A549 (cell line): ENCODE measurements around the gene MLLT10.

Experiments
- EP300 ChIP-seq, 2 experiments: fragments of >200 bp; sonication (Bioruptor Twin); formaldehyde crosslinking; IDR thresholded peaks; 2 replicates in 1 of 2; 3 replicates in 1 of 2; pipeline ENCODE4 v1.6.1; 2016 to 2017
- HOXA7 ChIP-seq: fragments of 250-450 bp; sonication (Bioruptor Pico); IDR thresholded peaks from 2 replicates; pipeline ENCODE4 v1.5.0; 2020; ENCODE audit warnings: mild to moderate bottlenecking, moderate library complexity
- POLR2A ChIP-seq: IDR thresholded peaks from 2 replicates; pipeline ENCODE4 v1.6.1; 2012; ENCODE audit warnings: mild to moderate bottlenecking, low read length
- RAD21 ChIP-seq, 2 experiments: fragments of >200 bp in 1 of 2; sonication (Bioruptor Twin) in 1 of 2; formaldehyde crosslinking in 1 of 2; IDR thresholded peaks in 1 of 2; conservative IDR thresholded peaks in 1 of 2; 2 replicates in 1 of 2; 3 replicates in 1 of 2; pipeline ENCODE4 v1.6.1; 2012 to 2018; ENCODE audit warnings: inconsistent platforms in 1 of 2
- TF ChIP-seq, protein P1 (sequence below): fragments of >200 bp; sonication (Bioruptor Twin); formaldehyde crosslinking; IDR thresholded peaks from 3 replicates; pipeline ENCODE4 v1.5.1; 2016
- TF ChIP-seq, protein P2 (sequence below): fragments of 450-650 bp; IDR thresholded peaks from 2 replicates; pipeline ENCODE4 v1.6.1; 2014; ENCODE audit warnings: antibody characterized with exemption

- TF ChIP-seq RAD21 (conservative IDR thresholded peaks at IDR 0.05 in 1 of 2, IDR thresholded peaks at IDR 0.05 in 1 of 2) = no peak
- no peak for TF ChIP-seq POLR2A
- TF ChIP-seq, protein P1, sequence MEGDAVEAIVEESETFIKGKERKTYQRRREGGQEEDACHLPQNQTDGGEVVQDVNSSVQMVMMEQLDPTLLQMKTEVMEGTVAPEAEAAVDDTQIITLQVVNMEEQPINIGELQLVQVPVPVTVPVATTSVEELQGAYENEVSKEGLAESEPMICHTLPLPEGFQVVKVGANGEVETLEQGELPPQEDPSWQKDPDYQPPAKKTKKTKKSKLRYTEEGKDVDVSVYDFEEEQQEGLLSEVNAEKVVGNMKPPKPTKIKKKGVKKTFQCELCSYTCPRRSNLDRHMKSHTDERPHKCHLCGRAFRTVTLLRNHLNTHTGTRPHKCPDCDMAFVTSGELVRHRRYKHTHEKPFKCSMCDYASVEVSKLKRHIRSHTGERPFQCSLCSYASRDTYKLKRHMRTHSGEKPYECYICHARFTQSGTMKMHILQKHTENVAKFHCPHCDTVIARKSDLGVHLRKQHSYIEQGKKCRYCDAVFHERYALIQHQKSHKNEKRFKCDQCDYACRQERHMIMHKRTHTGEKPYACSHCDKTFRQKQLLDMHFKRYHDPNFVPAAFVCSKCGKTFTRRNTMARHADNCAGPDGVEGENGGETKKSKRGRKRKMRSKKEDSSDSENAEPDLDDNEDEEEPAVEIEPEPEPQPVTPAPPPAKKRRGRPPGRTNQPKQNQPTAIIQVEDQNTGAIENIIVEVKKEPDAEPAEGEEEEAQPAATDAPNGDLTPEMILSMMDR = no peak
- TF ChIP-seq, protein P2, sequence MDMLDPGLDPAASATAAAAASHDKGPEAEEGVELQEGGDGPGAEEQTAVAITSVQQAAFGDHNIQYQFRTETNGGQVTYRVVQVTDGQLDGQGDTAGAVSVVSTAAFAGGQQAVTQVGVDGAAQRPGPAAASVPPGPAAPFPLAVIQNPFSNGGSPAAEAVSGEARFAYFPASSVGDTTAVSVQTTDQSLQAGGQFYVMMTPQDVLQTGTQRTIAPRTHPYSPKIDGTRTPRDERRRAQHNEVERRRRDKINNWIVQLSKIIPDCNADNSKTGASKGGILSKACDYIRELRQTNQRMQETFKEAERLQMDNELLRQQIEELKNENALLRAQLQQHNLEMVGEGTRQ = no peak
- TF ChIP-seq EP300 (IDR thresholded peaks at IDR 0.05) = no peak
- no peak for TF ChIP-seq HOXA7
Measured at GRCh38 chr10:21696302-21696701, 162.3 kb downstream of the MLLT10 start.
